ENCODE measurements around the gene RAPSN. TPM values are rescaled to one million over a fixed set of nuclear protein-coding genes. Genes with fewer than 3 reads are reported as not detected.
A peak's percentile ranks its signal among the peaks of the same experiment; 100 is the strongest.

Gene RAPSN
- 7.0 TPM for total RNA-seq
- long read RNA-seq, transcript RAPSN-201 (8 exons, 1,671 nt), result major isoform, 6 of 10 reads
- long read RNA-seq, partial matches to known transcripts, result 3 of 10 reads
- long read RNA-seq, other reads (novel, unspliced or antisense), result 0 of 10 reads

DNA sequence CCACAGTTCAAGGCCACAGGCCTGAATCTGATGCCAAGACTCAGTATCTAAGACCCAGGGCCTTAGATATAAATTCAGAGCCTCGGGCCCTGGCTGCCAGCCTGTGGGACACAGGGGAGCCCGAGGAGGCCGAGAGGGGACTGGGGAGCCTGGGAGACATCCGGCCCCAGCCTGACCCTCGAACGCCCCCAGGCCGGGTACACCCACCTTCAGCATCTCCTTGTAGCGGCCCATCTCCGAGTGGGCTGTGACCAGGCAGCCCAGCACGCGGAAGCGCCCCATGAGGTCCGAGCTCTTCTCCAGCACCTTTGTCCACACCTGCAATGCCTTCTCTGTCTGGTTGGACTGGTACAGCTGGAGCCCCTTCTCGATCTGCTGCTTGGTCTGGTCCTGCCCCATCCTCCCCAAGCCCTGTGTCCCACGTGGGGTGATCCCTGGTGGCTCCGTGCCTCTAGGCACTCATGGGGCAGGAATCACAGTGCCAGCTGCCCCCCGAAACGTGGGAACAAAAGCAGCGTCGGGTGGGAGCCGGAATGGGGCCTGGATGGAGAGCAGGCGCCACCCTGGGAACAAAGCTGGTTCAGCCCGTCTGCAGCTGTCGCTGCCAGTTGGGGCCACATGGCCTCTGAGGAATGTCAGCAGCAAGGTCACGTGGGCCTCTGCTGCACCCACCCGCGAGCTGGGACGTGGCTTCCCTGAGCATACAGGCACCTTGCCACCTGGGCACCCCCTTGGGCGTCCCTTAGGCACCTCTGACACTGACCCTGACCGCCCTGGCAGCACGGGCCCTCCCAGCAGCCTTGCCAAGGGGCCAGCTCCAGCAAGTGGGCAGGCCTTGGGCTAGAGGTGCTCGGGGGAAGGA lies at the start of gene RAPSN:
Gene RAPSN (minus strand): TSS at position 571 of the 862 bp plus-strand sequence. CDS start 172 bp downstream, at position 399.
- DNase-seq (ENCODE audit: missing footprints) (no peak), ATAC-seq (peak; percentile 73)
- intact Hi-C loops (cut with DNase I), result no loop called here

DNA sequence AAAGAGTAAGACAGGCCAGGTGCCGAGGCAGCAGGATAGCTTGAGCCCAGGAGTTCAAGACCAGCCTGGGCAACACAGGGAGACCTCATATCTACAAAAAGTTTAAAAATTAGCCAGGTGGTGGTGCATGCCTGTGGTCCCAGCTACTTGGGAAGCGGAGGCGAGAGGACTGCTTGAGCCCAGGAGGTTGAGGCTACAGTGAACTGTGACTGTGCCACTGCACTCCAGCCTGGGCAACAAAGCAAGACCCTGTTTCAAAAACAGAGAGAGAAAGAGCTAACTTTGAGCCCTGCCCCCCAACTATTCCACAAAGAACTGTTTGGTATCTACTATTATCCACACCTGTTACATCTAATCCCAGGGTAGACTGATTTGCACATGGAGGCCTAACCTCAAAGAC lies 49.2 kb upstream of the RAPSN start:
- ATAC-seq, result no peak
- intact Hi-C loops (cut with DNase I), result loop anchor here (5.0 to 10.0 kb wide), 2 partner anchors 54 to 117 kb away; partner anchors contain the start of gene CELF1
- no peak for DNase-seq (ENCODE audit: missing footprints)

DNA sequence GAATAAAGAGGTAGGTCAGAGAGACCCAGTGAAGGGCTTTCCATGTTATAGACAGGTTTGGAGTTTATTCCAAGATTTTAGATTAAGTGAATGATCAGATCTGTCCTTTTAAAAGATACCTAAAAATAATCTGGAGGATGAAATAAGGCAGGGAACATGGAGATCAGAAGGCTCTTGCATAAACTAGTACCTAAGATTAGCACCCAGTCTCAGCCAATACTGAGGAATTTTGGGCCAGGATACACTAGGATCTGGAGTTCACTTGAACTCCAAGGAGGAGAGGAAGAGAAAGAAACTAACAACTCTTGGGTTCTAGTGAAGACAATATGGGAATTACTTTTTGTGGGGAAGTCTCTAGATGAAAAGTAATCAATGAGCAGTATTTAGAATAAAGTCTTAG lies 47.9 kb upstream of the RAPSN start:
- ATAC-seq (no peak), DNase-seq (ENCODE audit: missing footprints) (no peak)
- intact Hi-C loops (cut with DNase I), result loop anchor here (5.0 to 10.0 kb wide), 2 partner anchors 55 to 118 kb away; partner anchors contain the start of gene CELF1

DNA sequence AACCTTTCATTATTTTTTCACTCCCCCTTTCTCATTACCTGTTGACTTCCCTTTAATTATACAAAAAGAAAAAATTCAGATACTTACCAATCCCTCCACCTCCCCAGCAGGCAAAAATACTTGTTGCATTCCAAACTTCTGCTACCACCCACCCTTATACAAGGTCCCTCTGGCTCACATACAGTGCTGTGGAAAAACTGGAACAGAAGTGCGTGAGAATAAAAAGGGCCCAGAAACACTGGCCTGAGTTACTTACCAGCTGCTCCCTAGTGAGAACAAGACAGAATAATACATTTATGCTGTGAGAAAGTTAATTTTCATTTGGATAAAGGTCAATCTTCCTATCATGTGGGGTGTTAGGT lies 46.9 kb upstream of the RAPSN start:
- intact Hi-C loops (cut with DNase I), result loop anchor here (5.0 to 10.0 kb wide), 2 partner anchors 56 to 119 kb away; partner anchors contain the start of gene CELF1
- no peak for ATAC-seq

DNA sequence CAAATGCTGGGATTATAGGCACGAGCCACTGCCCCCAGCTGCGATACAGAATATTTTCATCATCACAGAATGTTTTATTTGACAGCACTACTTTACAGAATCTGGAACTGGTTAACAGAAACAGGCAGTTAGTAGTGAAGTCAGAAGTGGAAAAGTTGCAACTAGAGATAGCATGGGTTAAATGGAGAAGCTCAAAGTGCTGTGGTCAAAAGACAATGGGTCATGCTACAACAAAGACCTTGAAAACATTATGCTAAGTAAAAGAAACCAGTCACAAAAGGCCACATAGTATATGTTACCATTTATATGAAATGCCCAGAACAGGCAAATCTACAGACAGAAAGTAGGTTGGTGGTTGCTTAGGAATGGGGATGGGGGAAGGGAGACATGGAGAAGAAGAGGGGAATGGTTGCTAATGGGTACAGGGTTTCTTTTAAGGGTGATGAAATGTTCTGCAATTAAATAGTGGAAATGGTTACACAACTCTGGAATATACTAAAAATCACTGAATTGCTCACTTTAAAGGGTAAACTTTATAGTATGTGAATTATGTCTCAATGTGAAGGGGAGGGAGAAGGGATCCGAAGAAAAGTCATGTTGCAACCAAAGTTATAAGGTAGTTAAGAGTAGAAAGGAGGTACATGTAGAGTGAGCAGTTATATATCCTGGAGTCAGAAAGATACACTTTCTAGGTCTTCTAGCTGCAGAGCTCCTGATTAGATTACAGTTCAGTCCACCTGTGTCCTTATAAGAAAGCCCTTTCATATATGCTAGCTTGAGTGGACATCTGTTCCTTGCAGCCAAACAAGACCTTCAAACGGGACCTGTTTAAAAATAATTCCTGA lies 46.3 kb upstream of the RAPSN start:
- intact Hi-C loops (cut with DNase I), result loop anchor here (5.0 to 10.0 kb wide), 2 partner anchors 57 to 120 kb away; partner anchors contain the start of gene CELF1
- no peak for ATAC-seq
- DNase-seq (ENCODE audit: missing footprints), result no peak

More for the DNA sequence above, 46.9 kb upstream of the RAPSN start:
- no peak for DNase-seq (ENCODE audit: missing footprints)

DNA sequence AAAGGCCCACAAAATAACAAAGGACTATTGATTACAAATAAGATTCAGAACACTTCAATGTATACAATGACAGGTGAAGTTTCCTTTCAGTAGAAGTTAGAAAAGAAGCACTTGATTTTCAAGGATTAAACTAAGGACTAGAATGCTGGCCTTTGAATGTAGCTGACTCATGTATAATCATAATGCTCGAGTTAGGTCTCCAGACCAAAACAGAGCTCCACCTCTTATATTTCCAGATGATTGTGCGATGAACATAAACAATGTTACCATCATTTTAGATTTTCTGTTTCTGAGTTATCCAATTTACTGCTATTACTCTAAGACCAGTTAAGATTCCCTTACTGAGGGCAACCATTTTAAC lies 40.4 kb upstream of the RAPSN start:
- intact Hi-C loops (cut with DNase I), result no loop called here

DNA sequence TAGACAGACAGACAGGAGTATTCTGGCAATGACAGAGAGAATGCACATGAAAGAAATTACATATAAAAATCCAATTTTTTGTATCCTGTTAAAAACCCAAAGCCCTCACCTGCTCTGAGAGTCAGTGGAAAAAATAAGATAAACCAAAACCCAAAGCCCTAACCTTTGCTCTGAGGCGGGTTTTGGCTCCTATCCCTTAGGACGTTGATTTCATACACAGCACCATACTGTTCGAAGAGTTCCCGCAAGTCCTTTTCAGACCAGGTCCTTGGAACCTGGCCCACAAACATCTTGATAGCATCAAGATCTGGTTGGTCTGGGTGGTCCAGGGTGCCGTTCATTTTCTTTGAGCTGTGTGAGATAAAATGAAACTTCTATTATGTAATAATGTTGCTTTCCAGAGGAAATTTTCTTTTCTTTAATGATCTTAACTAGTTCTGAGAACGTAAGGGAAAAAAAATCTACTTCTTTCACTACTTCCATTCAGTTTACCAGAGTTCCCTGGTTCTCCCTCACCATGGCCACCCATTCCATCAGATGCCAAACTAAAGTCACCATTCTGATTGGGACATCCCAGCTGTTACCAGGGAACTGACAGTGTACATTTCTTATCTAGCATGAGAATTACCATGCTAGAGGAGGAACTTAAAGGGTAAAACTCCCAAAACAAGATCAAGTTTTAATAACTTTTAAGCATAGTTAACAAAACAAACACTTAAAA lies 39.9 kb upstream of the RAPSN start:
- no peak for DNase-seq (ENCODE audit: missing footprints)
- no peak for ATAC-seq
- intact Hi-C loops (cut with DNase I), result no loop called here

More for the DNA sequence above, 40.4 kb upstream of the RAPSN start:
- no peak for DNase-seq (ENCODE audit: missing footprints)
- ATAC-seq, result no peak

DNA sequence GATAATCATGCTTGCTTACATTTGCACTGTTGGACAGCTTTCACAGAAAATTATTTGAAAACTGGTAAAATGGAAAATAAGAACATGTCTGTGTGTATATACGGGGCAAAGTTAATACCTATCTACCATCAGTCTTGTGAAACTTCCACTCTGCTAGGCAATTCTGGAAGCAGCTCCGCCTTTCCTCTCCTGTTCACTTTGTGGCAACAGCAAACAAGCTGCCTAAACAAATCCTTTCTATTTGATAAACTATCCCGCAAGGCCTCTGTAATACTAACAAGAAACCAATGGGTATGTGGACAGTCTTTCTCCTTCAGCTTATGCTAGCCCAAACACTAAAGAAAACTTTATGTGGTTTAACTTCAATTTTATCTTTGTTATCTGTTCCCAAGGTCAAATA lies 39.2 kb upstream of the RAPSN start:
- no peak for ATAC-seq
- intact Hi-C loops (cut with DNase I), result no loop called here

DNA sequence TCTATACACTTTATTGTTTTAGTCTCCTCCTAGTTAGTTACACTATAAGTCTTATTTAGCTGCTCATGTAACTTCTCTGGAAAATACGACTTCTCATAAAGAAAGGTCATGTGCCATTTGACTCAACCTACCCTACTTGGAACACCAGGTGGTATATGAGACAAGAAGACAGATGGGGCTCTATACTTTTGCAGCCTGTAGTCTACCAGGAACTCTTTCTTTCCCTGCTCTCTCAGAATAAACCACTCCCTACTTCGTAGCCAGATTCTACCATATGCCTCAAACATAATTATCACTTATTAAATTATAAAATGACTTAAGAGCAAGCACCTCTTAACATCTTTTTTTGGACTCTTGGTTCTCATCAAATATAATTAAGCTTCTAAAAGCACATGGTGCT lies 38.5 kb upstream of the RAPSN start:
- intact Hi-C loops (cut with DNase I), result no loop called here
- ATAC-seq, result no peak
- no peak for DNase-seq (ENCODE audit: missing footprints)

More for the DNA sequence above, 39.2 kb upstream of the RAPSN start:
- no peak for DNase-seq (ENCODE audit: missing footprints)

DNA sequence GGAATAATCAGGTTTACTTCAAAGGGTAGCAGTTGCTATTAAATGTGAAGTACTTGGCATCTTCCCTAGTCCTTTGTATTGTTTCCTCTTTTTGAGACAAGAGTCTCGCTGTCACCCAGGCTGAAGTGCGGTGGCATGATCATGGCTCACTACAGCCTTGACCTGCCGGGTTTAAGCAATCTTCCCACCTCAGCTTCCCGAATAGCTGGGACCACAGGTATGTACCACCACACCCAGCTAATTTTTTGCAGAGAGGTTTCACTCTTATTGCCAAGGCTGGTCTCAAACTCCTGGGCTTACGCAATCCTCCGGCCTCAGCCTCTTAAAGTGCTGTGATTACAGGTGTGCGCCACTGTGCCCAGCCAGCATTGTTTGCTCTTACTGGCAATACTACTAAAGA lies 36.2 kb upstream of the RAPSN start:
- intact Hi-C loops (cut with DNase I), result no loop called here
- DNase-seq (ENCODE audit: missing footprints), result no peak
- ATAC-seq, result no peak

DNA sequence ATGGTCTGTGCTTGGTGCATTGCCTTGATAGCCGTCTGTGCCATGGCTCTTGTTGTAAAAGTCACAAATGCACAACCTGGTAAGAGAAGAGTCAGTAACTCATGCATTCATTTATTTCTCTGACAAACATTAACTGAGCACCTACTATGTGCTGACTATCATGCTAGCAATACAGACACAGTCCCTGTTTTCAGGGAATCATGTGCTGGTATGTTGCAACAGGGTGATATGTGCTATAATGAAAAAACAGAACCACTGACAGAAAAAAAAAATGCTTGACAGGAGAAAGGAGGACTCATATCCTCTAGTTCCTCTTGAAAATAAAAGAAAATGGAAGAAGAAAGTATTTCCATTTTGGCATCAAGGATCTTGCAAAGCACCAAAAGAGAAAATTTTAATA lies 34.5 kb upstream of the RAPSN start:
- DNase-seq (ENCODE audit: missing footprints) (no peak), ATAC-seq (no peak)
- intact Hi-C loops (cut with DNase I), result no loop called here

DNA sequence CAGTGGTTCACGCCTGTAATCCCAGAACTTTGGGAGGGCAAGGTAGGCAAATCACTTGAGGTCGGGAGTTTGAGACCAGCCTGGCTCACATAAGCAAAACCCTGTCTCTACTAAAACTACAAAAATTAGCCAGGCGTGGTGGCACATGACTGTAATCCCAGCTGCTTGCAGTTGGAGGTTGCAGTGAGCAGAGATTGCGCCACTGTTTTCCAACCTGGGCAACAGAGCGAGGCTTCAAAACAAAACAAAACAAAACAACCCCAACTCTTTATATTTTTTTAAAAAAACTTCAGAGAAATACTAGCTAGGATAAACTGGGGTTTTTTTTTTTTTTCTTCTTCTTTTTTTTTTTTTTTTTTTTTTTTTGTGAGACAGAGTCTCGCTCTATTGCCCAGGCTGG lies 31.8 kb upstream of the RAPSN start:
- ATAC-seq (no peak), DNase-seq (ENCODE audit: missing footprints) (no peak)
- intact Hi-C loops (cut with DNase I), result no loop called here

DNA sequence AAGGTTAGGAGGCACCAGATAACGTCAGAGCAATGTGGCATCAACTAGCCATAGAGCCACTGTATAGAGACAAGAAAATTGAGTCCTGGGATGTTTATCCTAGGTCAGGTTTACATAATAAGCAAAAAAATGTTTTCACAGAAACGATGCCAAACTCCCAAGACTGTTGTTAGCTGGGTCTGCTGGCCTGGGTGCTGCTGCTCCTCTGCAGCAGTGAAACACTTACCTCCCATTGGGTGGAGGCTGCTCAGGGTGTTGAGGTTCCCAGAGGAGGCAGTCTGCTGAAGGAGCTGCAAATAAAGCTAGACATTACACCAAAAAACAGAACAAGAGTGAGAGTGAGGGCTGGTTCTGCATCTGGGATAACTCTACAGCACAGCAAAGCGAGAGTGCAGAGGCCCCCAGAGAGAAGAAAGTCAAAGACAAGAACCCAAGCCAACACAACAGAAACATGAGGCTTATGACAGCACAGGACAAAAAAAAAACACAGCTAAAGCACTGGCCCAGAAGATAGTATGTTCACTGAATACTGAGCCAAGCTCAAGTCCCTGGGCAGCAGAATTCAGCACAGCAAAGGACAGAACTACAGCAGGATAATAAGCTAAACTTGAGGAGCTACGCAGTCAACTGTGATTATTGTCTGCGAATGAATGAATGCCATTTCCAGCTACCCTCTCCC lies 29.9 kb upstream of the RAPSN start:
- intact Hi-C loops (cut with DNase I), result no loop called here
- ATAC-seq (peak; percentile 87), DNase-seq (ENCODE audit: missing footprints) (no peak)

DNA sequence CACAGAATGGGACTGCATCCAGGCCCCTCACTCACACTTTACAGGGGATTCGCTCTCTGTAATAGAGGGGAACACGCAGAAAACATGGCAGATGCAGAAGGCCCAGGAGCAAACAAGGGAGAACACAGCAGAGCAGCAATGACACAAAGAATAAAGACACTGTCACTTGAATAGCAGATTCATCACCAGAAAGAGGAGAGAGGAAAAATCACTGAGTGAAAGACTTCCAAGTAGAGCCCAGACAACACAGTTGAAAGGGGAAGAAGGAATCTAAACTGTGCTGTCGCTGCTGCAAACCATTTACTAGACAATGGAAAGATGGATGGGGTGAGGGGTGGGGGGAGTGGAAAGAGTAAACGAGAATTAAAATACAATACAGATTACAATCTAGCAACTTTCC lies 28.8 kb upstream of the RAPSN start:
- ATAC-seq (no peak), DNase-seq (ENCODE audit: missing footprints) (no peak)
- intact Hi-C loops (cut with DNase I), result no loop called here

DNA sequence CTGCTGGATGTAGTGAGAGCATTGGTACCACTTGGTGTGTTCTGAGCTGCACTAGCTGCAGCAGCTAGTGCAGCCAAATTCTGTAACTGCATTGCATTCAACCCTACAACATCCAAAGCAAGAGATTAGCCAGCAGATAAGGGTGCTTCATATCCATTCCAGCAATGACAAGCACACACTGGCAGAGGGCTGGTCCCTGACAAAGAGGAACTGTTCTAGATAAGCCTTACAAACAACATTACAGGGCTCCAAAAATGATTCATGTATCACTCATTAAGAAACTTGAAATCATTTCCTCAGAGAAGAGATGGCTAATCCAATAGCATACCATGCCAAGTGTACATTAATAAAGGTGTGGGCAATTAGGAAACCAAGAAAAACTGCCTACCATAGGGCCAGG lies 28.4 kb upstream of the RAPSN start:
- ATAC-seq, result no peak
- intact Hi-C loops (cut with DNase I), result no loop called here
- DNase-seq (ENCODE audit: missing footprints), result no peak

DNA sequence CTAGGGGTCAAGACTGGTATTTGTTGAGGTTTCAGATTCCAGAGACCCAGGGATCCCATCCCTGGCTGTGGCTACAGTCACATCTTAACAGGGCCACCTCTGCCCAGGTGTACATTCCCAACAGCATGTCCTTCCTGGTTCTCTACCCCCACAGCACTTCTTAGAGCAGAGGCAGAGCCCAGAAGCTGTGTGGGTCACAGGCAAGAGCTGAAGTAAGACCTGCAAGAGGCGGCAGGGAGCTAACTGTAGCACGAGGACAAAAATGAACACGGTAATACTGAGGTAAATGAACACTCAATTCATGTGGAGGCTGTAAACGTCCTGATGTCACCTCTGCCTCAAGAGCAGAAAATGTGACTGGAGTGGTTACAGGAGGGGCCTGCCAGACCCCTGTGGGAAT lies 21.7 kb upstream of the RAPSN start:
- DNase-seq (ENCODE audit: missing footprints), result no peak
- no peak for ATAC-seq
- intact Hi-C loops (cut with DNase I), result no loop called here

DNA sequence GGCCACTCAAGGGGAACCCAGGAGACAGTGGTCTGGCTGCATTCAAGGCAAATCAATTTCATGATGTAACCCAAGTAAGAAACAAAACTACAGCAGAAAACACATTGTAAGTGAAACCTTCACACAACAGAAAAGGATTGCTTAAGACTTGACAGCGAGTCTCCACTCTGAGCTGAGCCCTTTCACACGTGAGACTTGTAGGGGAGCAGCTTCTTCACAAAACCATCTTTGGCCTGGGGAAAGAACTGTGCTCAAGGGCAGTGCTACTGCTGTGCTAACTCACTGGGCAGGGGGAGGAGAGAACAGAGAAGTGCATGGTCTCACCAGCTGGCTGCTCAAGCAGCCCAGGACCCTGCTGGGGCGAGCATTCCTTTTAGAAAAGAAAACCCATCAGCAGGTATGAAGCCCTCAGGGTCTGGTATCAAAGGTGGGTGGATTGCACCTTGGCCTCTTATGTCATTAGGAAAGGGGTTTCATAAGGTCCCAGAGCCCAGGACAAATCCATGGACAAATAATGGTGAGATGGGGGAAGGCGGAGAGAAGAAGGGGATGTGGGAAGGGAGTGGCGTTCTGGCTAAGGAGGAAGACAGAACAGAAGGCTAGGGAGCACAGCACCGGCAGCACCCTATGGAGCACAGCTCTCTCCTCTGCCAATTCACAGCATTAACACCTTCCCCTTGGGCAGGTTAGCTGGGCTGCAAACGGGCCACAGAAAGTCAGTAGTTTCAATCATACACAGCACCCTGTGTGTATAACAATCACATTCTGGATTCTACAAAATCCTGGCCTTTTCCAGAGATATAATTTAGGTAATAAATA lies 20.6 kb upstream of the RAPSN start:
- intact Hi-C loops (cut with DNase I), result no loop called here
- DNase-seq (ENCODE audit: missing footprints), result no peak

More for the DNA sequence above, 20.6 kb upstream of the RAPSN start:
- no peak for ATAC-seq
